Measurements from ENCODE around the gene TNK2.

- TF ChIP-seq, protein P1, sequence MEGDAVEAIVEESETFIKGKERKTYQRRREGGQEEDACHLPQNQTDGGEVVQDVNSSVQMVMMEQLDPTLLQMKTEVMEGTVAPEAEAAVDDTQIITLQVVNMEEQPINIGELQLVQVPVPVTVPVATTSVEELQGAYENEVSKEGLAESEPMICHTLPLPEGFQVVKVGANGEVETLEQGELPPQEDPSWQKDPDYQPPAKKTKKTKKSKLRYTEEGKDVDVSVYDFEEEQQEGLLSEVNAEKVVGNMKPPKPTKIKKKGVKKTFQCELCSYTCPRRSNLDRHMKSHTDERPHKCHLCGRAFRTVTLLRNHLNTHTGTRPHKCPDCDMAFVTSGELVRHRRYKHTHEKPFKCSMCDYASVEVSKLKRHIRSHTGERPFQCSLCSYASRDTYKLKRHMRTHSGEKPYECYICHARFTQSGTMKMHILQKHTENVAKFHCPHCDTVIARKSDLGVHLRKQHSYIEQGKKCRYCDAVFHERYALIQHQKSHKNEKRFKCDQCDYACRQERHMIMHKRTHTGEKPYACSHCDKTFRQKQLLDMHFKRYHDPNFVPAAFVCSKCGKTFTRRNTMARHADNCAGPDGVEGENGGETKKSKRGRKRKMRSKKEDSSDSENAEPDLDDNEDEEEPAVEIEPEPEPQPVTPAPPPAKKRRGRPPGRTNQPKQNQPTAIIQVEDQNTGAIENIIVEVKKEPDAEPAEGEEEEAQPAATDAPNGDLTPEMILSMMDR (IDR thresholded peaks at IDR 0.05) = no peak
- TF ChIP-seq POLR2AphosphoS5 (IDR thresholded peaks at IDR 0.05; ENCODE audit: low read depth, low read length) (no peak), REST (IDR thresholded peaks at IDR 0.05; ENCODE audit: insufficient read depth in 1 of 2, low read depth in 2 of 2, low read length in 1 of 2) (no peak), SIN3A (IDR thresholded peaks at IDR 0.05; ENCODE audit: borderline replicate concordance, insufficient read depth, low read depth, low read length) (no peak)
Measured at GRCh38 chr3:195883160-195883559, 25.2 kb downstream of the TNK2 start.

All from Panc1 (cell line).